Muscle layer of colon (tissue), 2 donors: Measurements from ENCODE around the gene MAGI1.

Source experiments
- H3K27ac ChIP-seq: one replicate; pipeline ENCODE4 v1.7.0; 2013; ENCODE audit warnings: low read depth, mild to moderate bottlenecking, low read length, moderate library complexity
- H3K27me3 ChIP-seq, 2 donors: one replicate each; pipeline ENCODE4 v1.7.0; 2013; ENCODE audit warnings: low read length in 2 of 2, mild to moderate bottlenecking in 2 of 2; ENCODE audit not compliant: insufficient read depth in 2 of 2, control insufficient read depth in 1 of 2
- H3K36me3 ChIP-seq: one replicate; pipeline ENCODE4 v1.7.0; 2013; ENCODE audit warnings: mild to moderate bottlenecking, low read length; ENCODE audit not compliant: insufficient read depth
- H3K4me1 ChIP-seq: one replicate; pipeline ENCODE4 v1.7.0; 2013; ENCODE audit warnings: mild to moderate bottlenecking, low read length; ENCODE audit not compliant: insufficient read depth
- H3K4me3 ChIP-seq, 2 donors: one replicate each; pipeline ENCODE4 v1.7.0; 2013; ENCODE audit warnings: low read length in 2 of 2, low read depth in 1 of 2, mild to moderate bottlenecking in 1 of 2, moderate library complexity in 1 of 2
- H3K9ac ChIP-seq: one replicate; pipeline ENCODE4 v1.7.0; 2013; ENCODE audit warnings: low read length
- H3K9me3 ChIP-seq: one replicate; pipeline ENCODE4 v1.7.0; 2013; ENCODE audit warnings: mild to moderate bottlenecking, low read length
- donor health status: abdominal sarcoma.
- donor health status: Adenocarcinoma of cecum.

The MAGI1 gene

GRCh38 chr3:65685621-65686235 lies 353.0 kb downstream of the MAGI1 start:
- no peaks in the 10 kb centered on the region for H3K9me3 ChIP-seq
- no peaks in the 10 kb centered on the region for H3K27me3 ChIP-seq
- H3K36me3 ChIP-seq: no peaks in the 10 kb centered on the region
- H3K9ac ChIP-seq: no peak overlapping the region
- H3K4me1 ChIP-seq: no peaks in the 10 kb centered on the region
- no peak overlapping the region for H3K27ac ChIP-seq
- no peak overlapping the region for H3K4me3 ChIP-seq

- Histone ChIP-seq H3K27me3 (no peaks in the 10 kb centered on the region), H3K36me3 (no peaks in the 10 kb centered on the region), H3K9ac (no peak overlapping the region), H3K27ac (no peak overlapping the region), H3K4me1 (no peaks in the 10 kb centered on the region), H3K9me3 (no peaks in the 10 kb centered on the region), H3K4me3 (no peak overlapping the region)
These were observed 360.2 kb downstream of the MAGI1 start for GRCh38 chr3:65678516-65678915.

GRCh38 chr3:65677486-65678010 lies 361.2 kb downstream of the MAGI1 start:
- no peak overlapping the region for H3K4me3 ChIP-seq

GRCh38 chr3:65676580-65676979 lies 362.1 kb downstream of the MAGI1 start:
- Histone ChIP-seq H3K9ac (no peak overlapping the region), H3K4me1 (no peaks in the 10 kb centered on the region), H3K4me3 (no peak overlapping the region), H3K36me3 (no peaks in the 10 kb centered on the region), H3K27me3 (no peaks in the 10 kb centered on the region), H3K27ac (no peak overlapping the region), H3K9me3 (no peaks in the 10 kb centered on the region)

More at GRCh38 chr3:65677486-65678010, 361.2 kb downstream of the MAGI1 start:
- Histone ChIP-seq H3K9me3 (no peaks in the 10 kb centered on the region), H3K9ac (no peak overlapping the region), H3K27me3 (no peaks in the 10 kb centered on the region), H3K4me1 (no peaks in the 10 kb centered on the region), H3K27ac (no peak overlapping the region), H3K36me3 (no peaks in the 10 kb centered on the region)

- no peaks in the 10 kb centered on the region for H3K36me3 ChIP-seq
- H3K27ac ChIP-seq: no peak overlapping the region
- no peaks in the 10 kb centered on the region for H3K9me3 ChIP-seq
- no peak overlapping the region for H3K9ac ChIP-seq
- no peaks in the 10 kb centered on the region for H3K4me1 ChIP-seq
- no peaks in the 10 kb centered on the region for H3K27me3 ChIP-seq
- no peak overlapping the region for H3K4me3 ChIP-seq
These were observed 363.7 kb downstream of the MAGI1 start for GRCh38 chr3:65675011-65675410.

GRCh38 chr3:65674226-65674625 lies 364.5 kb downstream of the MAGI1 start:
- Histone ChIP-seq H3K4me1 (no peaks in the 10 kb centered on the region), H3K27me3 (no peaks in the 10 kb centered on the region), H3K4me3 (no peak overlapping the region), H3K9me3 (no peaks in the 10 kb centered on the region), H3K36me3 (no peaks in the 10 kb centered on the region), H3K27ac (no peak overlapping the region), H3K9ac (no peak overlapping the region)

GRCh38 chr3:65672871-65673815 lies 365.6 kb downstream of the MAGI1 start:
- Histone ChIP-seq H3K9ac (no peak overlapping the region), H3K4me3 (no peak overlapping the region), H3K36me3 (no peaks in the 10 kb centered on the region), H3K4me1 (no peaks in the 10 kb centered on the region), H3K27me3 (no peaks in the 10 kb centered on the region), H3K9me3 (no peaks in the 10 kb centered on the region), H3K27ac (no peak overlapping the region)

- H3K9me3 ChIP-seq: no peaks in the 10 kb centered on the region
- no peaks in the 10 kb centered on the region for H3K4me1 ChIP-seq
- no peak overlapping the region for H3K27ac ChIP-seq
- no peaks in the 10 kb centered on the region for H3K27me3 ChIP-seq
- H3K36me3 ChIP-seq: no peaks in the 10 kb centered on the region
- H3K9ac ChIP-seq: no peak overlapping the region
- no peak overlapping the region for H3K4me3 ChIP-seq
These were observed 366.7 kb downstream of the MAGI1 start for GRCh38 chr3:65672061-65672460.

GRCh38 chr3:65671004-65671403 lies 367.7 kb downstream of the MAGI1 start:
- Histone ChIP-seq H3K9ac (no peak overlapping the region), H3K9me3 (no peaks in the 10 kb centered on the region), H3K4me3 (no peak overlapping the region), H3K27ac (no peak overlapping the region), H3K4me1 (no peaks in the 10 kb centered on the region), H3K36me3 (no peaks in the 10 kb centered on the region), H3K27me3 (no peaks in the 10 kb centered on the region)

GRCh38 chr3:65669163-65669875 lies 369.4 kb downstream of the MAGI1 start:
- Histone ChIP-seq H3K4me1 (no peaks in the 10 kb centered on the region), H3K36me3 (no peaks in the 10 kb centered on the region), H3K9ac (no peak overlapping the region), H3K27me3 (no peaks in the 10 kb centered on the region), H3K27ac (no peak overlapping the region), H3K4me3 (no peak overlapping the region), H3K9me3 (no peaks in the 10 kb centered on the region)

GRCh38 chr3:65667963-65668362 lies 370.8 kb downstream of the MAGI1 start:
- no peaks in the 10 kb centered on the region for H3K4me1 ChIP-seq
- no peak overlapping the region for H3K9ac ChIP-seq
- H3K9me3 ChIP-seq: no peaks in the 10 kb centered on the region
- H3K27ac ChIP-seq: no peak overlapping the region
- H3K4me3 ChIP-seq: no peak overlapping the region
- no peaks in the 10 kb centered on the region for H3K27me3 ChIP-seq
- no peaks in the 10 kb centered on the region for H3K36me3 ChIP-seq
